ELF-1 (cell line): ENCODE measurements around the gene AMH.
"Not testable (repeated sequence)": the region's sequence is repeated elsewhere in the genome, so short reads cannot be mapped to it uniquely, and the experiment has no call there.

Experiments
- DNase-seq: peaks from one replicate; pipeline ENCODE4 v3.0.0-alpha.2; 2016; ENCODE audit warnings: low read depth, low spot score

Gene AMH

GRCh38 chr19:2269244-2270156 lies 20.4 kb downstream of the AMH start:
- peak; percentile 99 for DNase-seq

GRCh38 chr19:2270157-2270422 lies 21.0 kb downstream of the AMH start:
- no peak for DNase-seq

GRCh38 chr19:2270423-2271233 lies 21.5 kb downstream of the AMH start:
- peak; percentile 55 for DNase-seq

GRCh38 chr19:2271234-2272103 lies 22.3 kb downstream of the AMH start:
- peak; percentile 54 for DNase-seq

GRCh38 chr19:2273356-2274184 lies 24.4 kb downstream of the AMH start:
- peak; percentile 96 for DNase-seq

- DNase-seq = no peak
Measured at GRCh38 chr19:2274185-2274711, 25.1 kb downstream of the AMH start.

- peak; percentile 84 for DNase-seq
Measured at GRCh38 chr19:2274931-2275535, 25.9 kb downstream of the AMH start.

GRCh38 chr19:2275588-2276428 lies 26.7 kb downstream of the AMH start:
- DNase-seq = no peak

GRCh38 chr19:2276429-2276986 lies 27.4 kb downstream of the AMH start:
- DNase-seq = no peak

GRCh38 chr19:2277138-2277537 lies 28.0 kb downstream of the AMH start:
- DNase-seq = no peak

GRCh38 chr19:2278459-2279158 lies 29.5 kb downstream of the AMH start:
- no peak for DNase-seq

GRCh38 chr19:2280633-2281264 lies 31.6 kb downstream of the AMH start:
- DNase-seq = no peak

- not testable (repeated sequence) for DNase-seq
Measured at GRCh38 chr19:2281265-2282061, 32.3 kb downstream of the AMH start.

- DNase-seq = peak; percentile 67
Measured at GRCh38 chr19:2282062-2282861, 33.1 kb downstream of the AMH start, which contains the start of gene PEAK3. Gene PEAK3, minus strand, starts transcription at chr19:2282175. Its CDS starts 1,244 bp downstream, at chr19:2280931.

- DNase-seq = no peak
Measured at GRCh38 chr19:2282862-2283237, 33.7 kb downstream of the AMH start.

GRCh38 chr19:2283835-2284507 lies 34.8 kb downstream of the AMH start:
- no peak for DNase-seq
